Astrocyte of the spinal cord (primary cell): Measurements from ENCODE around the gene CDKAL1.
A peak's percentile ranks its signal among the peaks of the same experiment; 100 is the strongest.

Experiments used
- DNase-seq: peaks from one replicate; pipeline ENCODE4 v3.0.0; 2011; ENCODE audit warnings: low read depth, low spot score
- H3K4me3 ChIP-seq: 2 replicates; pipeline ENCODE4 v1.5.1; 2011; ENCODE audit warnings: low read depth, mild to moderate bottlenecking, low read length, moderate library complexity
- CTCF ChIP-seq: IDR thresholded peaks from 2 replicates; pipeline ENCODE4 v1.5.1; 2012; ENCODE audit warnings: low read depth, mild to moderate bottlenecking, low read length, inconsistent platforms
- in situ Hi-C: cut with HindIII; loops from 2 replicates; pipeline ENCODE4 v1.10.0; 2017; ENCODE audit warnings: low sequenced_read_pairs

CDKAL1 gene

GRCh38 chr6:21027507-21027906 is 493.2 kb downstream of the CDKAL1 start:
- no peak for TF ChIP-seq CTCF
- no peak overlapping the region for H3K4me3 ChIP-seq
- in situ Hi-C loops: no loop called here
- no peak for DNase-seq

- in situ Hi-C loops: no loop called here
- no peak overlapping the region for H3K4me3 ChIP-seq
- no peak for TF ChIP-seq CTCF
- no peak for DNase-seq
Measured at GRCh38 chr6:21031182-21031581, 496.9 kb downstream of the CDKAL1 start.

- in situ Hi-C loops: no loop called here
Measured at GRCh38 chr6:21033084-21033483, 498.8 kb downstream of the CDKAL1 start.

GRCh38 chr6:21033575-21034026 is 499.3 kb downstream of the CDKAL1 start:
- no peak overlapping the region for H3K4me3 ChIP-seq
- DNase-seq: peak; percentile 64
- in situ Hi-C loops: no loop called here
- no peak for TF ChIP-seq CTCF

More at GRCh38 chr6:21033084-21033483, 498.8 kb downstream of the CDKAL1 start:
- no peak for DNase-seq
- no peak for TF ChIP-seq CTCF
- H3K4me3 ChIP-seq: no peak overlapping the region

GRCh38 chr6:21034345-21034744 is 500.1 kb downstream of the CDKAL1 start:
- DNase-seq: no peak
- TF ChIP-seq CTCF: no peak
- no peak overlapping the region for H3K4me3 ChIP-seq
- in situ Hi-C loops: no loop called here

- no peak for TF ChIP-seq CTCF
- in situ Hi-C loops: no loop called here
- no peak for DNase-seq
- H3K4me3 ChIP-seq: no peak overlapping the region
Measured at GRCh38 chr6:21037453-21037852, 503.2 kb downstream of the CDKAL1 start.

- DNase-seq: no peak
- no peak overlapping the region for H3K4me3 ChIP-seq
- in situ Hi-C loops: no loop called here
- TF ChIP-seq CTCF: no peak
Measured at GRCh38 chr6:21039926-21040325, 505.7 kb downstream of the CDKAL1 start.
